ENCODE results near the gene EXOC6B. TPM values are rescaled to one million over a fixed set of nuclear protein-coding genes. Genes with fewer than 3 reads are reported as not detected.
A peak's percentile ranks its signal among the peaks of the same experiment; 100 is the strongest.

EXOC6B gene
- total RNA-seq, 1 donor from 2014 or later, result 32.4 TPM

DNA sequence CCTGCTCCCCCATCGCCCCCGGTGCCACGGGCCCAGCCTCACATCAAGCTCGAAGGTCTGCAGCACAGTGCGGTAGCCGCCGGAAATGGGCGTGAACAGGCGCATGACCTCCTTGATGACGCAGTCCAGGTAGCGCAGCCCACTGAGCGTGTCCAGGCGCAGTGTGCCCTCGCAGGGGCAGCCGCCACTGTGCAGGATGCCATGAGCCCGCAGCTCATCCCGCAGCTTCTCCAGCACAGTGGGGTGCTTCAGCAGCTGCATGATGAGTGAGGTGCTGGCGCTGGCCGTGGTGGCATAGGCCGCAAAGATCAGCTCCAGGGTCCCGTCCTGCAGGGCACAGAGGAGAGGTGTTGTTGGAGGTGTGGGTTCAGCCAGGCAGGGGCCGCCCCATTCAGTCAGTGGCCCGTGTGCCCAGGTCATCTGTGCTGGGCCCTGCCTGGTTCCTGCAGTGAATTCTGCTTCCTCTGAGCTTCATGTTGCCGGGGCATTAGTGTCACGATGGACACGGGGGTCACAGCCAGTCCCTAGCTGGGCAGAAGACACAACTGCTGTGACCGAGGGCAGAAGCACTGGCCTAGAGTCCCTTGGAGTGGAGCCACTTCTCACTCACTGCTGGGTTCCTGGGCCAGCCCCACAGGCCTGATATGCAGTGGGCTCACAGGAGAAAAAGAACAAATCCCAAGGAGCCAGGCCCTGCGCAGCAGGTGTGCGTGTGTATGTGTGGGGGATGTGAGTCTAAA, 692.7 kb downstream of the EXOC6B start:
- no peak for TF ChIP-seq CTCF (IDR thresholded peaks at IDR 0.05)
- peak in 1 of 2 donors; percentile 49 for DNase-seq (ENCODE audit: low spot score in 2 of 2)
- Histone ChIP-seq H3K27ac (no peak overlapping the region), H3K27me3 (no peaks in the 10 kb centered on the region), H3K4me3 (no peak overlapping the region), H3K4me1 (peaks cover 6 to 7% of the 10 kb centered on the region in 2 donors), H3K36me3 (peaks cover 19% of the 10 kb centered on the region in 2 donors), H3K9me3 (no peaks in the 10 kb centered on the region)
- intact Hi-C loops (cut with DNase I), result no loop called here

- DNase-seq (ENCODE audit: low spot score in 2 of 2), result peak in 1 of 2 donors; percentile 50
- TF ChIP-seq CTCF (IDR thresholded peaks at IDR 0.05), result no peak
- intact Hi-C loops (cut with DNase I), result no loop called here
Observed at GRCh38 chr2:72131916-72132841, 693.7 kb downstream of the EXOC6B start.

DNA sequence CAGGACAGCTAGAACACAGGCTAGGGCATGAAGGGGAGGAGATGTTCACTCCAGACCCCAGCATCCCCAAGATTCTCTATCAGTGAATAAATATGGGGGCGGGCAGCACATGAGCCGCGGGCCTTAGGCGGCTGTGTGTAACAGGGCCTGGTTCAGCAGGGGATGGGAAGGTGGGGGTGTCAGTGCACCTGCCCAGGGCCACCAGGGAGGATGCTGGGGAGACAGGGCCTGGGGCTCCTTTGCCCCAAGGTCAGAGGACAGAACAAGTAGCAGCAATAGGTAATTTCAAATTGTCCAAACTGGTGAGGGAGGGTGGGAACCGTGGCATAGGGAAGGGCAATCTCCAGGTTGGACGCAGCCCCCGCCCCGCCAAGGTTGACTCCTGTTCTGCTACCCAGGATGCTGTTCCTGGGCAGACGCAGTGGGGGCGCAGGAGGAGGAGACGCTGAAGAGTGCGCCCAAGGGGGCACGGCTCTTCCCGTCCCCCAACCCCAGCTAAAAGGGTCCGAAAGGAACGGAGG, 694.4 kb downstream of the EXOC6B start:
- H3K27ac ChIP-seq, result no peak overlapping the region
- no peak overlapping the region for H3K4me3 ChIP-seq
- H3K4me1 ChIP-seq, result no peaks in the 10 kb centered on the region
- no peak for TF ChIP-seq CTCF (IDR thresholded peaks at IDR 0.05)
- no peaks in the 10 kb centered on the region for H3K27me3 ChIP-seq
- no peaks in the 10 kb centered on the region for H3K9me3 ChIP-seq
- H3K36me3 ChIP-seq, result peaks cover 19% of the 10 kb centered on the region in 2 donors
- intact Hi-C loops (cut with DNase I), result no loop called here
- peak in 1 of 2 donors; percentile 43 for DNase-seq (ENCODE audit: low spot score in 2 of 2)

More at GRCh38 chr2:72131916-72132841, 693.7 kb downstream of the EXOC6B start:
- Histone ChIP-seq H3K9me3 (no peaks in the 10 kb centered on the region), H3K4me1 (no peaks in the 10 kb centered on the region), H3K27ac (no peak overlapping the region), H3K27me3 (no peaks in the 10 kb centered on the region), H3K36me3 (peaks cover 19% of the 10 kb centered on the region in 2 donors), H3K4me3 (no peak overlapping the region)

- DNase-seq (ENCODE audit: low spot score in 2 of 2), result peak in 1 of 2 donors; percentile 49
- Histone ChIP-seq H3K9me3 (no peaks in the 10 kb centered on the region), H3K27me3 (no peaks in the 10 kb centered on the region), H3K4me1 (no peaks in the 10 kb centered on the region), H3K36me3 (peaks cover 19% of the 10 kb centered on the region in 2 donors), H3K27ac (no peak overlapping the region), H3K4me3 (no peak overlapping the region)
- TF ChIP-seq CTCF (IDR thresholded peaks at IDR 0.05), result no peak
- intact Hi-C loops (cut with DNase I), result no loop called here
Observed at GRCh38 chr2:72130659-72131360, 695.0 kb downstream of the EXOC6B start.

DNA sequence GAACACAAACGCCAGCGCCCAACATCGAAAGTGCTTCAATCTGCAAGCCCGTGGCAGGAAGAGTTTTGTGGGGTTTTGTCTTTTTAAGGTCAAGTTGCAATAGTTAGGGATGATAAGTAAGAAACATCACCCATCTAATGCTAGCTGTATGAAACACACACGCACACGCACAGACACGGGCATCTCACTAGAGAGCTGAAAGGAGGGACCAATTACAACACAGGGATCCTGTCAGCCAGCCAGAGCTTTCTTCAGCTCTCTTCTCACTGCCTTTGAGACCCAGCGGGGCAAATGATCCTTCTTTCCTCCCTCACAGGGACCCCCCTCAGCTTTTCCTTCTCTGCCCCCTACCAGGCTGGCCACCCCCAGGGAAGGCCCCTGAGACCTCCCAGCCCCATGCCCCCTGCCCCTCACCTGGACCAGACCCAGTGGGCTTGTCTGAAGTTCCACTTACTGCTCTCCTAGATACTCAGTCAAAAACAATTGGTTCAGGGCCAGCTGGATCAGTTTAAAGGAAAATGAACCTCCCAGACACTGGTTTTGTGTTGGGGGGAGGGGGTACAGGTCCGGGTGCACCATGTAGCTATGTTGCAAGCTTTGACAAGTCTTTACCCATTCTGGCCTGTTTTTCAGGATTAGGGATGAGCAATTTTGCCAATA, 696.0 kb downstream of the EXOC6B start:
- Histone ChIP-seq H3K4me1 (no peaks in the 10 kb centered on the region), H3K27me3 (no peaks in the 10 kb centered on the region), H3K9me3 (no peaks in the 10 kb centered on the region), H3K36me3 (peaks cover 19% of the 10 kb centered on the region in 2 donors), H3K4me3 (no peak overlapping the region), H3K27ac (no peak overlapping the region)
- DNase-seq (ENCODE audit: low spot score in 2 of 2), result peak in 1 of 2 donors; percentile 21
- no peak for TF ChIP-seq CTCF (IDR thresholded peaks at IDR 0.05)
- intact Hi-C loops (cut with DNase I), result no loop called here
